ENCODE results near the gene ADISSP. TPM values are rescaled to one million over a fixed set of nuclear protein-coding genes. Genes with fewer than 3 reads are reported as not detected.

Gene ADISSP
- total RNA-seq, 1 donor from 2014 or later = 14.4 TPM

DNA sequence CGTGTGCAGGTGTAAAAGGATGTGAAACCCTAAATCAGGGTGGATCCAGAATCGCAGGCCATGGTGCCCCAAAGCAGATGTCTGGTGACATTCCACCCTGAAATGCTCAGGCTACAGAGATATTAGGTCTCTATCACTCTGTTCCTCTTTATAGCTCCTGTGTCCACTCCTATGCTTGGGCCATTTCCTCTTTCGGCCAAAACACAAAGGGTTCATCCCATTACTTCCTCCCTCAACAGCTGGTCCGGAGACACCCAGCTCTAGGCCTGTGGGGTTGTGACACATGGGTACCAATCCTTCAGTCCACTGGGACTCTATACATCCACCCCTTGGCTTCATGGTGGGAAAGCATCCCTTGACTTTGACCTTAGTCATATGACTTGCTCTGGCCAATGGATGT lies 53.5 kb downstream of the ADISSP start:
- DNase-seq = no peak

- no peak for DNase-seq
Measured at GRCh38 chr20:3712279-3712873, 55.2 kb downstream of the ADISSP start, which contains the start of gene SIGLEC1. TSS of gene SIGLEC1 (minus strand) at chr20:3712600. CDS start at chr20:3707128, 5,472 bp downstream.

DNA sequence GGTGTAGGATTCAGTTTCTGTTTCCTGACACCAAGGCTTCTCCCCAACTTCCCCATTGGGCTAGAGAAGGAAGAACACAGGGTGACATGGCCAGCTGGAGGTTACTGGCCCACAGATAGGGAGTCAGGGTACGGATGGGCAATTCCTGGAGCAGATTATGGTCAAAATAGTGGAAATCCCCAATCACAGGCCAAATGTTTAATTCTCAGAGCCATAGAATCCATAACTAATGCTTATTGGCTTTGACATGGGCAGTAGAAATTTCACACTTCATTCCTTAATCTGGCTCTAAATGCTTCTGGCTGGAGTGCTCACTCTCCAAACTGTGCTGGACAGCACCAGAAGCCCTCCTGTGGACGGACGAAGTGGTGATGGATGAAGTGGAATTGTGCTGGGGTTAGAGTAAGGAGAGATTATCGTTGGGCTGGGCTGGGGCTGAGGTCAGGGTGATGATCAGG lies 56.0 kb downstream of the ADISSP start:
- no peak for DNase-seq

GRCh38 chr20:3710703-3711483 lies 56.7 kb downstream of the ADISSP start:
- DNase-seq = peak; percentile 41

- no peak for DNase-seq
Measured at GRCh38 chr20:3710011-3710466, 57.5 kb downstream of the ADISSP start.

GRCh38 chr20:3707508-3707899 lies 60.0 kb downstream of the ADISSP start:
- DNase-seq = no peak

DNA sequence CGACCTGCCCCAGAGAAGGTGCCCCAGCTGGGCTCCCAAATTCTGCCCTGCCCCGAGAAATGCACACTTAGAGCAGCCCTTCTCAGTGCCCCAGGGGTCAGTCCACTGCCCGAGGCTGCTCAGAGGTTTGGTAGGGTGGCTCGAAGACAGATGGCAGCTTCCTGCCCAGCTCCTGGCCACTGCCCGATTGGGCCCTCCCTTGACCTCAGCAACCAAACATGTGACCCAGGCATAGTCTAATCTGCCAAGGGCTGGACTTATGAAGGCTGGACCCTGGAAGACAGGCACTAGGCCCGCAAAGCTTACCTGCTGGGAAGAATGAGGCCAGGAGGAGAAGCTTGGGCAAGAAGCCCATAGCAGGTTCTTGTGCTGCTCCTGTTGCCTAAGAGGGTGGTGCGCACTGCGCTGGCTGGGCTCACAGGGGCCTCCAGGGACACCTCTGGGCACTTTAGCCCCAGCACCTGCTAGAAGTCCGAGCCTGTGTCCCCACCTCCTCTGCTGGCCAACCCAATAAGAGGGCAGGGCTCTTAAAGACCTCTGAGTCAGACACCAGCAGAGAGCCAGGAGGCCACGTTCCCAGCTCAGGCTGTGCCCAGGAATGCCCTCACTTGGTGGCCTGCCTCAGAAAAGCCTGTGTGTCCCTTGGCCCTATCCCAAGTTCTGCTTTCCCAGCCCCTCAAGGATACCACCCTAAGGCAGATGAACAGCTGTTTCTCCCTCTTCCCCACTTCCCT lies 60.6 kb downstream of the ADISSP start:
- no peak for DNase-seq

- no peak for DNase-seq
Measured at GRCh38 chr20:3705970-3706739, 61.4 kb downstream of the ADISSP start.

DNA sequence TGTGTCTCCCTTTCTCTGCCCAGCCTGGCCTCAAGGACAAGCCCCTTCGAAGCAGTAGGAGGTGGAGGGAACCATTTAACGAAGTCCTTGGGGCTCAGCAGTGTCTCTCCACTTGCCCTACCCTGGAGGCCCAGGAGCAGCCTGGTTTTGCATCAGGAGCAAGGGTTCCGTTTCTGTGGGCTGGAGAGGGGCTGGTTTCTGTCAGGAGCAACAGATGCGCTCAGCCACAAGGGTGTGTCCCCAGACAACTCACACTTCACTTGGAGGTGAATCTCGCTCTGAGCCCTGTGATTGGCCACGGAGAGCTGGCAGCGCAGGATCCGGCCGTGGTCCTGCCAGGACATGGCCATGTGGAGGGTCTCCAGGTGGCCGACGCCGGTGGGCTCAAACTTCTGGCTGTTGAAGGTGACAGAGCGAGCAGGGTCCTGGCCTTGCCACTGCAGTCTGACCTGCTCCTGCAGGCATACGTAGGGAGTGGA lies 62.0 kb downstream of the ADISSP start:
- no peak for DNase-seq

DNA sequence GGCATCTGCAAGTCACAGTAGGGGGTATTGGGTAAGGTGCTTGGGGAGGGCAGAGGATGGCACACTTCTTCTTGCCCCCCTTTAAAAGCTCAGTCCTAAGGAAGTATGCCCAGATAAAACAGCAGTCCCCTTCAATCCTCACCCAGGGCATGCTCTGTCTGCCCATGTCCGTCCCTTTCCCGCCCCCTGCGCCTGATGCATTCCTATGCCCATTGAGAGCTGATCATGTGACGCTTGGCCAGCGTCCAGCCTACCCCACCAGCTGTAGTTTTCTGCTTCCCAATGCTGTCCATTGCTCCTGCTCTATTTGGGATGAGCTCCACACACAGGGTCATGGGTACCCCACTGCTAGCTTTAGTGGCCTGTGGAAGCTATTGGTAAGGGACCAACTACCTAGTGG lies 63.5 kb downstream of the ADISSP start:
- DNase-seq = no peak

Other genes with a start within 250 kb of the ADISSP start
- gene GFRA4, start 104.4 kb downstream of the ADISSP start, total RNA-seq = not detected
- gene ADAM33, start 85.7 kb downstream of the ADISSP start, total RNA-seq = 53.2 TPM
- 3.5 TPM for gene SIGLEC1, start 55.2 kb downstream of the ADISSP start, total RNA-seq
- 14.0 TPM for gene HSPA12B, start 35.1 kb downstream of the ADISSP start, total RNA-seq
- gene SPEF1, start 13.7 kb upstream of the ADISSP start, total RNA-seq = not detected
- gene CENPB, start 19.0 kb upstream of the ADISSP start, total RNA-seq = 30.9 TPM
- 22.4 TPM for gene CDC25B, start 28.6 kb upstream of the ADISSP start, total RNA-seq
- 5.8 TPM for gene AP5S1, start 52.8 kb upstream of the ADISSP start, total RNA-seq
- 13.5 TPM for gene MAVS, start 79.1 kb upstream of the ADISSP start, total RNA-seq
- 39.8 TPM for gene PANK2, start 121.6 kb upstream of the ADISSP start, total RNA-seq
- 12.3 TPM for gene RNF24, start 247.8 kb upstream of the ADISSP start, total RNA-seq

Data from skin of body (tissue), 2 donors.